ACC112 (cell line): ENCODE measurements around the gene TMBIM4.
A peak's percentile ranks its signal among the peaks of the same experiment; 100 is the strongest.

ENCODE experiments used
- H2AFZ ChIP-seq: fragments of 200-600 bp; sonication (generic); one replicate; pipeline ENCODE4 v1.6.0; 2017; ENCODE audit warnings: antibody characterized with exemption, low read length; ENCODE audit not compliant: unreplicated experiment
- H3K27ac ChIP-seq: fragments of 200-600 bp; sonication (generic); 2 replicates; pipeline ENCODE4 v1.5.1; 2014; ENCODE audit warnings: low read depth, mild to moderate bottlenecking, antibody characterized with exemption, low read length, moderate library complexity
- H3K27me3 ChIP-seq: fragments of 200-600 bp; sonication (generic); 2 replicates; pipeline ENCODE4 v1.6.1; 2014; ENCODE audit warnings: mild to moderate bottlenecking, antibody characterized with exemption, low read length, moderate library complexity, mixed read lengths; ENCODE audit not compliant: insufficient read depth
- H3K36me3 ChIP-seq: fragments of 200-600 bp; sonication (generic); 2 replicates; pipeline ENCODE4 v1.6.1; 2016; ENCODE audit warnings: mild to moderate bottlenecking, antibody characterized with exemption, low read length, moderate library complexity, mixed read lengths; ENCODE audit not compliant: insufficient read depth
- H3K4me1 ChIP-seq: fragments of 200-600 bp; sonication (generic); one replicate; pipeline ENCODE4 v1.6.1; 2016; ENCODE audit warnings: low read length, mixed read lengths; ENCODE audit not compliant: insufficient read depth, unreplicated experiment, control insufficient read depth
- H3K4me3 ChIP-seq: fragments of 200-600 bp; sonication (generic); 2 replicates; pipeline ENCODE4 v1.5.1; 2014; ENCODE audit warnings: mild to moderate bottlenecking, low read depth, low read length
- H3K79me2 ChIP-seq: fragments of 200-600 bp; sonication (generic); one replicate; pipeline ENCODE4 v1.6.0; 2016; ENCODE audit warnings: low read length; ENCODE audit not compliant: control insufficient read depth, unreplicated experiment, insufficient read depth

Gene TMBIM4

GRCh38 chr12:66092559-66093269 lies 77.1 kb downstream of the TMBIM4 start:
- Histone ChIP-seq H3K27ac (peak overlapping the region; percentile 30; the same call in 1 of the 2 replicates), H3K36me3 (no peaks in the 10 kb centered on the region), H2AFZ (no peak overlapping the region), H3K4me3 (no peak overlapping the region), H3K4me1 (peaks cover 7% of the 10 kb centered on the region), H3K79me2 (no peaks in the 10 kb centered on the region), H3K27me3 (no peaks in the 10 kb centered on the region)

DNA sequence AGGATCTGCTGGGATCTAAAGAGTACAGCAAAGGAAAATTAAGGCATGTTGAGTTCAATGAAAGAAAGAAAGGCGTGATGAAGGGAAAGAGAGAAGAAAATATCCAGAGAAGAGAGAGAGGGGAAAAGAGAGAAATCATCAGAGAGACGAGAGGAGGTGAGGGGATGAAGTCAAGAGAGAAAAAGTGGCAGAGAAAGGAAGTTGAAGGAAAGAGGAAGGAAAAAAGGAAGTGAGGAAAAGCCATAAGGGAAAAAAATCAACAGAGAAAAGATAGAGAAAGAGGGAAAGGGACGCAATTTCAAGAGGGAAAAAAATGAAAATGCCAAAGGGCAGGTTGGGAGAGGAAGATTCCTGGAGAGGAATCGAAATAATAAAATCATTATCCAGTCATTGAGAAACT lies 79.6 kb downstream of the TMBIM4 start:
- Histone ChIP-seq H3K79me2 (no peaks in the 10 kb centered on the region), H3K27ac (no peak overlapping the region), H3K36me3 (no peaks in the 10 kb centered on the region), H2AFZ (no peak overlapping the region), H3K27me3 (no peaks in the 10 kb centered on the region), H3K4me3 (no peak overlapping the region), H3K4me1 (peaks cover 18% of the 10 kb centered on the region)

- Histone ChIP-seq H3K4me3 (no peak overlapping the region), H3K79me2 (no peaks in the 10 kb centered on the region), H3K27ac (no peak overlapping the region), H3K4me1 (peaks cover 11% of the 10 kb centered on the region), H2AFZ (no peak overlapping the region), H3K36me3 (no peaks in the 10 kb centered on the region), H3K27me3 (no peaks in the 10 kb centered on the region)
These were observed 82.3 kb downstream of the TMBIM4 start for GRCh38 chr12:66087365-66087943.

DNA sequence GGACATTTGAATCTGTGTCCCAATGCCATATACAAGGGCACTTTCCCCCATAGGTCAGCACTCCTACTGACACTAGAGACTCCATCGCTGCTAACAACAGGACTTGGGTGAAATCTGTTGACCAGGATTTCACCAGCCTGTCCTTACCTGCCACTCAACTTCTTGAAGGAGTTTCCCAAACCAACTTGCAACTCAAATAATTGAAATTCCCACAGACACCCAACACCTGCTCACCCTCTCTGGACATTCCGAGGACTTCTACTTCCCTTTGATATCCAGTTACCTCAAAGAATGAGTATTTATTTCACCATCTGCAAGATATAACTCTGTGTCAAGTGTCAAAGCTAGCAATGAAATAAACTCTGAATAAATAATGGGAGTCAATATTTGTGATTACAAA lies 83.8 kb downstream of the TMBIM4 start:
- Histone ChIP-seq H2AFZ (no peak overlapping the region), H3K27ac (no peak overlapping the region), H3K4me1 (peaks cover 11% of the 10 kb centered on the region), H3K36me3 (no peaks in the 10 kb centered on the region), H3K27me3 (no peaks in the 10 kb centered on the region), H3K79me2 (no peaks in the 10 kb centered on the region), H3K4me3 (no peak overlapping the region)
